Measurements from ENCODE around the gene GOLGA5.
"Not testable (repeated sequence)": the region's sequence is repeated elsewhere in the genome, so short reads cannot be mapped to it uniquely, and the experiment has no call there.

Gene GOLGA5

GRCh38 chr14:92780444-92781232 is 13.5 kb upstream of the GOLGA5 start:
- no peak for DNase-seq

- no peak for DNase-seq
Observed at GRCh38 chr14:92781350-92781749, 12.8 kb upstream of the GOLGA5 start.

GRCh38 chr14:92783813-92784431 is 10.2 kb upstream of the GOLGA5 start:
- peak; percentile 31 for DNase-seq

- DNase-seq: no peak
Observed at GRCh38 chr14:92785667-92786426, 8.3 kb upstream of the GOLGA5 start.

GRCh38 chr14:92786427-92786756 is 7.7 kb upstream of the GOLGA5 start:
- DNase-seq: no peak

GRCh38 chr14:92787554-92787953 is 6.6 kb upstream of the GOLGA5 start:
- no peak for DNase-seq

GRCh38 chr14:92789457-92790089 is 4.5 kb upstream of the GOLGA5 start:
- no peak for DNase-seq

GRCh38 chr14:92792885-92793284 is 1.2 kb upstream of the GOLGA5 start:
- DNase-seq: no peak

GRCh38 chr14:92794547-92794941 is 439 bp downstream of the GOLGA5 start:
- DNase-seq: no peak

- DNase-seq: no peak
Observed at GRCh38 chr14:92794961-92795360, 856 bp downstream of the GOLGA5 start.

GRCh38 chr14:92797935-92798653 is 4.0 kb downstream of the GOLGA5 start:
- DNase-seq: no peak

- no peak for DNase-seq
Observed at GRCh38 chr14:92798811-92799210, 4.7 kb downstream of the GOLGA5 start.

GRCh38 chr14:92800012-92800411 is 5.9 kb downstream of the GOLGA5 start:
- DNase-seq: no peak

GRCh38 chr14:92800525-92800924 is 6.4 kb downstream of the GOLGA5 start:
- no peak for DNase-seq

GRCh38 chr14:92801917-92802316 is 7.8 kb downstream of the GOLGA5 start:
- no peak for DNase-seq

GRCh38 chr14:92802678-92803077 is 8.6 kb downstream of the GOLGA5 start:
- no peak for DNase-seq

- no peak for DNase-seq
Observed at GRCh38 chr14:92813201-92813600, 19.1 kb downstream of the GOLGA5 start.

- no peak for DNase-seq
Observed at GRCh38 chr14:92819011-92819597, 25.0 kb downstream of the GOLGA5 start.

- not testable (repeated sequence) for DNase-seq
Observed at GRCh38 chr14:92819680-92820535, 25.8 kb downstream of the GOLGA5 start.

- not testable (repeated sequence) for DNase-seq
Observed at GRCh38 chr14:92820536-92820840, 26.4 kb downstream of the GOLGA5 start.

GRCh38 chr14:92830902-92831301 is 36.8 kb downstream of the GOLGA5 start:
- no peak for DNase-seq
